IPS-NIHi7 (cell line): ENCODE results near the gene CDK1.

Source experiments
- DNase-seq: peaks from one replicate; pipeline ENCODE4 v3.0.0; 2012; ENCODE audit warnings: mixed read lengths; ENCODE audit errors: extremely low spot score

Gene CDK1

GRCh38 chr10:60777696-60778213, 523 bp upstream of the CDK1 start:
- no peak for DNase-seq

DNA sequence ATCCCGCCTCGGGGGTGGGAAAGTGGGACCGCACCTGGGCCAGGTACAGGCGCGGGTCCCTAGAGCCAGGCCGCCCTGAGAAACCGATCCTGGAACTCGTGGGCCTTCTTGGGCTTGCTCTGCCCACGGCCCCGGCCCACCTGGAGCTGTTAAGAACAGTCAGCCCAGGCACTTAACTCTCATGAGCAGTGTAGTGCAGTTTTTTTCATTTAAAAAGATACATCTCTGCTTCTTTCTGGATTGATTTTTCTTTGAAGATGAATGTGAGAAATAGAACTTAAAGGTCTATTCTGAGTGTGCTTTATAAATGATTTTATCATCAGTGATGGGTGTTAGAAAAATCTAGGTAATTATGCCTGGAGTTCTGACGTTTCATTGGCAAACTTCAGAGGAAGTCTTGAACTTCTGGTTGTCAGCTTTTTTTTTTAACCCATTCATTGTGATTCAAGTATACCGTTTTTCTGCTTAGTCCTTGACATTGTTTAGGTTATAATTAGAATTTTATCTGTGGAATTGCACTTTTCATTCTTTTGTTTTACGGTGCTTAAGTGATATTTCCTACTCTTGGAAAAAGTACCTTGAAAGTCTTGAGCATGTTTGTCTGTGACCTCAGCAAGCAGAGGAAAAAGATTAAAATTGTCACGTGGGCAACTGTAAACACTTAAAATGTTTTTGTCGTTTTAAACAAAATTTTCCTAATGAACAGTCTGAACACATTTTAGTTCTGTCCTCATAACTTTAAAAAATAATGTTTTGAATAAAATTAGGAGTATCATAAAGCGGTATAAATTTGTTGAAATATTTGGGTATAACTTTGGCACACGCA, 906 bp downstream of the CDK1 start:
- DNase-seq = no peak

GRCh38 chr10:60781661-60782060, 3.4 kb downstream of the CDK1 start:
- no peak for DNase-seq

GRCh38 chr10:60784641-60785040, 6.4 kb downstream of the CDK1 start:
- DNase-seq = no peak

GRCh38 chr10:60788544-60788943, 10.3 kb downstream of the CDK1 start:
- no peak for DNase-seq

DNA sequence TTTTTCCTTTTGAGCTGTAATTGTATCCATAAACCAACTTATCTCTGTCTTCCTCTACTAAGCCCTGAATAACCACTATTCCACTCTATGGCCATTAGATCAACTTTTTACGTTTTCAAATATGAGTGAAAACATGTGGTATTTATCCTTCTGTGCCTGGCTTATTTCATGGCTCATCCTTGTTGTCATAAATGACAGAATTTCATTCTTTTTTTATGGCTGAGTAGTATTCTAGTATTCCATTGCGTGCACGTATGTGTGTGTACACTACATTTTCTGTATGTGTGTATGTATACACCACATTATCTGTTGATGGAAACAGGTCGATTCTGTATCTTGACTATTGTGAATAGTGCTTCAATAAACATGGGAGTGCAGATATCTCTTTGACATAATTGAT, 11.1 kb downstream of the CDK1 start:
- DNase-seq = no peak

- no peak for DNase-seq
Measured at GRCh38 chr10:60794953-60795352, 16.7 kb downstream of the CDK1 start.

DNA sequence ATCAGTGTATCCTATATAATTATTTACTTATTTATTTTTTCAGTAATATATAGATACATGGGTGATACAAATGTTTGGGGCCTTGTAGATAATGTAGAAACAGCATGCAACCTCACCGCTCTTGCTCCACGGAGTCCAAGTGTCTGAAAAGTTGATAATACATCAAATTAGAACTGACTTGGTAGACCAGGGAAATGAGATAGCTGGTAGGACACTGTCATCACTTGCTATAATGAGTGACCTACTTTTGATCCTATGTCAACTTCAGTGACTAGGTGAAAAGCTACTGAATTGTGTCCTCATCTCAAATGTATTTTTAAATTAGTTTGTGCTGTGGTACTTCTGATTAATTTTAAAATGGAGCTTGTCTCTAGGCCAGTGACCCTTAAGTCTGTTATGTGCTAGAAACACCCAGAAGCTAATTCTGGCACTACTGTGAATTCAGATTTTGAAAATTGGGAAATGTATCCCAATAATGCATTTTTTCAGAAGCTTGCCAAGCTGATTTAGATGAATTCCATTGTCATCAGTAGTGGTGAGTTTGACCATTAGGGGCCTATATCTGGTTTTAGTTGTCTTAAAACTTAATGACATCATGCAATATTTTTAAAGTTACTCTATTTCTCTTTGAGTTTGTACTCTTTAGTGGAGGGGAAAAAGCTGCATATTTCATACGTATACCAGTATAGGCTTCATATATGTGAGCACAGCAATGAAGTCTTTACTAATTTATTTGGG, 17.4 kb downstream of the CDK1 start:
- no peak for DNase-seq

DNA sequence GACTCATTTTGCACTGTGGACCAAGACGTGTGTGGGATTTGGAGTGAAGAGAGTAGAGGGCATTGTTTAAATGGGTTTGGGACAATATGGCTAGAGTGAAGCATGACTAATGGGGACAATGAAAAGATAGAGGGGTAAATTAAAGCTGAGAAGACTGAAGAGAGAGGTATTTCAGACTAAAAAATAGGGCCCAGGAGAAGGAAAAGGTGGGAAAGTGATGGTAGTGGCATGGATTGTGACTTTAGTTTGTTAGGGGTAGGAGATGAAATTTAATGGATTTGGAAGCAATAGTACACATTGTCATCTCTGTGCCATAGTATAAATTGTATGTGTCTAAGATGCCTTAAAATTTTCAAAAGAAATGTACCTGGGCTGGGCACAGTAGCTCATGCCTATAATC, 18.2 kb downstream of the CDK1 start:
- DNase-seq = no peak

GRCh38 chr10:60797200-60797599, 18.9 kb downstream of the CDK1 start:
- no peak for DNase-seq

DNA sequence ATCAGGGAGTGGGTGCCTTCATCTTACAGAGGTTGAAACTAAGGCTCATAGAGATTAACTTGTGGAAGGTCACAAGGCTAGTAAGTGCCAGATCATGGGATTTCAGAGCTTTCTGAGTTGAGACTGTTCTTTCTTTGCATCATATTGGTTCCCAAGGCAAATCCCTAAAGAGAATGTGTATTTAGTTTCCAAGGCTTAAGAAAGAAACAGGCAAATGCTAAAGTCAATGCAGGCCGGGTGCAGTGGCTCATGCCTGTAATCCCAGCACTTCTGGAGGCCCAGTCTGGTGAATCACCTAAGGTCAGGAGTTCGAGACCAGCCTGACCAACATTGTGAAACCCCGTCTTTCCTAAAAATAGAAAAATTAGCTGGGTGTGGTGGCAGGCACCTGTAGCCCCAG, 19.8 kb downstream of the CDK1 start:
- no peak for DNase-seq

- no peak for DNase-seq
Measured at GRCh38 chr10:60798870-60799269, 20.6 kb downstream of the CDK1 start.

GRCh38 chr10:60799971-60800650, 21.8 kb downstream of the CDK1 start:
- DNase-seq = no peak

DNA sequence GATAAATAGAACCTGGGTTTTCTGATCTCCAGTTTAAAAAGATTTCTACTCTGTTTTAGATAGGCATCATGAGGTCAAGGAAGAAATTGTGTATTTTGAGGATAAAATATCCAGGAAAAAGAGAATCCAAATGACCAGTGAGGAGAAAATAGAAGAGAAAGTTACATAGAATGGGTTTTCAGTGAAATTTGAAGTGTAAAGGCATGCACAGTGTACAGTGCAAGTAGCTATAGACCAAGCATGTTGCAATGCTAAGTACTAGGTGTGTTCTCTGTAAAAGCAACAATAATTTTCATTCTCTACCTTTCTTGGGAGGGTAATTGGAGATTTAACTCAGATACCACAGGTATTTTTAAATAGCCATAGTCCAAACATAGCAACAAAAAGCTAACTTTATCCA, 22.6 kb downstream of the CDK1 start:
- DNase-seq = no peak

DNA sequence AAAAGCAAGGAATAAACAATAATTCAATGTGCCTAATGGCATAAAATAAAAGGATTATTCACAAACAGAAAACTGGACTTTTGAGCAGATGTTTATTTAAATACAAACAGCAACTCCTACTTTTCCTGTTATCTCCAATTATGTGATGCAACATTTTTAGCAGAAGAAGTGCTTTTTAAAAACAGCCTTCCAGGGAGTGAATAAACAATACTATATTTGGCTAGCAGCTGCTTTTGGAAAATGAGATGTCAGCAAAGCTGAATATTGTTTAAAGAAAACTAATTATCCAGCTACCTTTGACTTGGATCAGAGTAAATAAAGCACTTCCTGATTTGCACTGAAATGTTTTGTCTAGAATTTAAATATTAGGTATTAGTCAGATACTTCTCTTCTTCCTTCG, 23.2 kb downstream of the CDK1 start:
- no peak for DNase-seq

DNA sequence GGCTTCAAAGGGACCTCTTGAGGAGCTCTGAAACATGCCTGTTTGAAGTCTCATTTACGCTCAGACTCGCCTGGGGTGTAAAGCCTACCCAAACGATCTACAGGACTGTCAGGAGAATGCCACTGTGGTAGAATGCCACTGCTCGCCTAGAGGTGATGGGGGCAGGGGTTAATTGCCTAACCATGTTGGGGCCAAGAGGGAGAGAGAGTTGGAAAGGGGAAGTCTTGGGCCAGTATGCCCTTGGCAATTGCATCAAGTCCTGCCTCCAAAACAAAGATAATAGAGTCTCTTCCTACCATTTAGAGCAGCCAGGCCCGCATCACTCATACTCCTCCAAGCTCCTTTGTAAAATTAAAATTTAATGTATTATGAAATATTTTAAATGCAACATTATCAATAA, 25.2 kb downstream of the CDK1 start:
- DNase-seq = no peak

- DNase-seq = no peak
Measured at GRCh38 chr10:60803865-60804264, 25.6 kb downstream of the CDK1 start.

DNA sequence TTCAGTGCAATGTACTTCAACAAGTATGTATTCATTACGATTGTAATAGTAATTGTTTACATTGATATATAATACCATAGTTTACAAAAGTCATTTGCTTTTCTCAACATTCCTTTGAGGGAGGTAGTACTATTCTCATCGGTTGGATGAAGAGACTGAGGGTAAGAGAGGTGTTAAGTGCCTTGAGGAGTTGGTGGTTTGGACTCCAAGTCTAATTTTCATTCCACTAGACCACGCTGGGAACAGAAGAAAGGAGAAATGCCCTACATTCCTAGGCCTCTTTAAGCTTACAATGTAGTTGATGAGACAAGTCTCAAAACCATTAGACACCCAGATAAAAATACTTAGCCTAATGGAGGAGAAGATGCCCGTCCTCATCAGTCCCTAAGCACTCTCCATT, 28.6 kb downstream of the CDK1 start:
- DNase-seq = no peak

DNA sequence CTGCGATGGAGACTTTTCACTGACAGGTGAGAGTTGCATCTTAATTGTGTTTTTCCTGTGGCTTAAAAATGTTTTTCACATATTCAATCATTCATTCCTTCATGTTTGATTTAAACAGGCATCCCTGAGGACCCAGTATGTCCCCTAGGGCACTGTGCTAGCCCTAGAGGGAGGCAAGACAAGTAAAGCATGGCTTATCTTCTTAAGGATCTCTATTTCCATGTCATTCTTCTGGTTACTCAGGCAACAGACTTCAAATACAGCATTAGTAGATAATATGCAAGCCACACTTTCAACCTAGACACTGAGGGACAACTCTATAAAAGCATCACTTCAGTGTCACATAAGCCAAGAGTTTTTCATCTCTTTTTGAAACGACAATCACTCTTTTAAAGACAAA, 29.2 kb downstream of the CDK1 start:
- no peak for DNase-seq

- DNase-seq = no peak
Measured at GRCh38 chr10:60808036-60808435, 29.8 kb downstream of the CDK1 start.

DNA sequence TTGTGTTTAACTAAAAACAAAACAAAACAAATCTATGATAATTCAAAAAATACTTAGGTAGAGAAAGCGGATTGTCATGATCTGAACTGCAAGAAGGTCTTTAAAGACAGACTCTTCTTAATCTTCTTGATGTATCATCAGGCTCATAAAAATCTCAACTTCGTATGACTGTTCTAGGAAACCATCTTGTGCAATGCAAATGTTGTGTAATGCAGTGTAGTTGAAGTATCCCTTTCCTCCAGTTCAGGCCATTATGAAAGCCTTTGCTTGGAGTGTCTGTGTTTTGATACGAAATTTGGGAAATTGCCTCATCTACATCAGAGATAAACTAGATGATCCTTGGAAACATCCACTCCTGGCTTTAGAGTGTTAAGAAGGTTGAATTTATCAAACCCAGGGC, 30.9 kb downstream of the CDK1 start:
- no peak for DNase-seq

DNA sequence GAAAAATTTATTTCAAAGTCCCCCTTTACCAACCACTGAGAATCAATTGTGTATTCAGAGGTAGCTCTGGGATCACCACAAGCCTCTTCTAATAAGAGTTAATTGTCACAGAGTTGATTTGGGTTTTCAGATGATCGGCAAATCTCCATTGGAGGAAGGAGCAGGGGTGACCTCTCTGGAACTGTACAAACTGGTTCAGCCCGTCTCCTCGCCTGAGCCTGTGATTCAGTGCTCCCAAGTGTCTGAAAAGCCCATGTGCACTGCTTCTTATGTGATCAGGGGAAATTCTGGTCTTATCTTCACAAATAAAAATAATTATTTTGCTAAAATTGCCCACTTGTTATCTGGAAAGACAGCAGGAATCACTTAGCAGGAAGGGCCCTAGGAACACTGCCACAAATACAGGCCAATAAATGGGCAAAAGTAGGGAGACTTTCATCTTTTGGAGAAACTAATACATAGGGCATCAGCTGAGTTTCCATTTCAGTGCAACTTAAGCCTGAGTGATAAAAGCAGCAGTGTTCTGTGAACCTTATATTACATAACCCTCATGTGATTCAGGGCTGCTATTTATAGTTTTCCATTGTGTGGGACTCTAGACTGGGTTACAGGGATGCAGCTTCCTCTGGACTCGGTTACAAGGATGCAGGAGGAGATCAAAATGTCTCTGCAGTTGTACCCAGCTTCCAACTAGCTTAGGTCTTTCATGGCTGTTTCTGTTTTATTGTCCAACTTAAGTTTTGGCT, 32.3 kb downstream of the CDK1 start:
- DNase-seq = no peak
